Fibroblast of skin of abdomen (primary cell): ENCODE results near the gene SMURF2.

Experiments
- DNase-seq: peaks from one replicate; pipeline ENCODE4 v3.0.0-alpha.2; 2013

SMURF2 gene

GRCh38 chr17:64500862-64501765 is 161.0 kb downstream of the SMURF2 start:
- DNase-seq, result no peak

GRCh38 chr17:64500487-64500859 is 161.6 kb downstream of the SMURF2 start:
- no peak for DNase-seq

GRCh38 chr17:64499805-64500486 is 162.2 kb downstream of the SMURF2 start:
- peak; percentile 18 for DNase-seq

- DNase-seq, result no peak
These were observed 163.6 kb downstream of the SMURF2 start for GRCh38 chr17:64498308-64499203.

GRCh38 chr17:64497565-64498035 is 164.5 kb downstream of the SMURF2 start:
- no peak for DNase-seq

- DNase-seq, result peak; percentile 93
These were observed 165.1 kb downstream of the SMURF2 start, which contains the start of gene POLG2 for GRCh38 chr17:64496786-64497564. Gene POLG2 (minus strand): TSS chr17:64497054. CDS start chr17:64496968, 86 bp downstream.

GRCh38 chr17:64496348-64496785 is 165.7 kb downstream of the SMURF2 start:
- DNase-seq, result no peak
